GM19035 (cell line): ENCODE results near the gene CES2.

Experiments
- ATAC-seq: cut with Tn5 transposase; IDR thresholded peaks from one replicate; pipeline ENCODE4 v1.9.1; 2021; ENCODE audit not compliant: unreplicated experiment

CES2 gene

GRCh38 chr16:66918355-66918754, 17.0 kb upstream of the CES2 start:
- no peak for ATAC-seq

DNA sequence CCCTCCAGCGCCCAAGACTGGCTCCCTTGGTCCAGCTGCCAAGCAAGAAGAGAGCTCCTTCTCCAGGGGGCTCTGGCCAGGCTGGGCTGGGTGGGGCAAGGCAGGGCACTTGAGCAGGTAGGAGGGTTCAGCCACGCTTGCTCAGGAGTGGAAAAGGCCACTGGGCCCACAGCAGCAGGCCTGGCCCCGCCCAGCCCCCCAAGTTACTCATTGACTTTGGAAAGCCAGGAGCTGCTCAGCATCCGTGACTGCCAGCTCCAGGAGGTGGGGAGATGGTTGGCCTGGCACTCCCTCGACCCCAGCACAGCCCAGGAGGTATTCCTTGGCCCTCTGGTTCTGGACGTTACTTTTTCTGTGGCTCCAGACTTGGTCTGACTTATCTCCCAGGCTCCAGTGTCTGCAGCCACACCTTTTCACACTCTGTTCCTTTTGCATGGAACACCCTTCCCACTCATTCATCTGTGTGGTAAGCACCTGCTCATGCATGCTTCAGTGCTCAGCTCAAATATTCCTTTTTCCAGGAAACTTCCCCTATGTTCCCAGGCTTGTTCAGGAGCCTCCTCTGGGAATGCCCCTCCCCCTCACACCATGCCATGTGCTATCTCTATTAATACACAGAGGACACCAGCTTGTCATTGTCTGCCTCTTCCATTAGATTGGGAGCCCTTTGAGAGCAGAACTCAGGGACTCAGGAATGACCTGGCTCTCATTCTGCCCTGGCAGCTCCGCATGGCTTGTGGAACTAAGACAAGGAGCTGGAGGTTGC, 16.3 kb upstream of the CES2 start, which contains the start of gene CDH16:
Gene CDH16, minus strand, starts transcription at position 83 of the 766 bp plus-strand sequence. CDS start 820 bp downstream, outside the sequence.
- no peak for ATAC-seq

GRCh38 chr16:66919569-66920298, 15.6 kb upstream of the CES2 start:
- no peak for ATAC-seq

DNA sequence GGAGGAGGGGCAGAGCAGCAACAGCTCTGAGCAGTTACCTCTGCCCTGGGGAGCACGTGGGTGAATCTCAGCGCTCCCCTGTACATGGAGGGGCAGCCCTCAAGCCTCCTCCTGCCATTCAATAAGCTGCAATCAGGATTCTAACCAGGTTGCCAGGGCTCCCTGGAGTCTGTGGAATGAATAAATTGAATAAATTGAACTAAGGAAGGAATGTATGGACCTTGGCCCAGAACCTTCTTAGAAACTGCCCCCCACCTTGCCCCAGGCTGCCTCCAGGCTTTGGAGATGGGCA, 15.1 kb upstream of the CES2 start:
- no peak for ATAC-seq

DNA sequence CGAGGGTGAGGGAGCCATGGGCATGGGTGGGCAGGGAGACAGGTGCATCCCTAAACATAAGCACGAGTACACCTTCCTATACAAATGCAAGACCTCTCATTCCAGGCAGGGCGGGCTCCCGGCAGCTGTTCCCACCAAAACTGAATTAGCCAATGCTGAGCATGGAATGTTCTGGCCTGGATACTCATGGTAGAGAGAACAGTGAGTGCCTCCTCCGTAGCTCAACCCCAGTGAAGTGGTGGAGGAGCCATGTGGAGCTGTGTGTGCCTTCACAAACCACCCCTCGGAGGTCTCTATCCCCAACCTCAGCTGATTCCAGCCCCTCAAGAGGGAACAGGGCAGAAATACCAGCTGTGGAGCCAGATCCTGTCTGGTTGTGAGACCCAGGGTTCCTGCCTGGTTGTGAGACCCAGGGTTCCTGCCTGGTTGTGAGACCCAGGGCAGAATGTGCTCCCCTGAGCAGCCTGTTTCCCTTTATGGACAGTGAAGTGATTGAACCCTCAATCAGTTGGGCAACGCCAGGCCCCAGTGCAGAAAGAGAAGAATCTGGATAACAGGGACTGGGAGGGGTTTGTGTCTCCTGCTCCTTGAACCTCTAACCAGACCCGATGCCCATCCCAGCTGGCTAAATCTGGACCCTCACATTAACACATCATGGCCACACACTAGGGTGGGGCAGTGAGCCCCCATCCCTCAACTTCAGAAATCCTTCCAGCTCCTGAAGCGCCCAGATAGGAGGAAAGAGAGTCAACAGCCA, 14.2 kb upstream of the CES2 start:
- no peak for ATAC-seq

DNA sequence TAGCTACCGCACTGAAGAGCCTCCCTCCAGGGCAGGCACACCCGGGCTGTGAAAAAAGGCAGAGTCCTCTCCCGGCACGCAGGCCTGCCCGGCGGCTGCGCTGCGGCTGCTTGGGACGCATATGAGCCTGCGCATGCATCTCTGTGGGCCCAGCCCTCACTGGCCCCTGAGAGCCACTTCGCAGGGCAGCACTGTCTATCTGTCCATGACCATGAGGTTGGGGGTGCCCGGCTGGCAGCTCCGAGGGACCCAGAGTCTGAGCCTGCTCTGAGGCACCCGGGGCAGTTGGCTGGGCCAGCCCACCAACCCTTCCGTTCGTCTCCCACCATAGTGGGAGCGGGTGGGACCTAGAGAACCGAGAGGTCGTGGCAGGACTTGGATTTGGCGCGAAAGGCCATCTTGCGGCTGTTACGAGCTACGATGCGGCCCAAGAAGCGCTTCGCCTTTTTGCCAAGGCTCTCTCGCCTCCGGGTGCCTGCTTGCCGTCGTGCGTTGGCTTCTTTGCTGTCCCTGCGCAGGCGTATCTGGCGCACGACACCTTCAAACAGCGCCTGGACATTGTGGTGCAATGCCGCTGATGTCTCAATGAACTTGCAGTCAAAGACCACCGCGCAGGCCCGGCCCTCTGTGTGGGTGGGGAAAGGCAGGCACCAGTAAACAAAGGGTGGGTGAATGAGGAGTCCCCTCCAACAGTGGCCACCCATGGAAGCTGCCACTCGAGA, 13.4 kb upstream of the CES2 start:
- no peak for ATAC-seq

- no peak for ATAC-seq
Observed at GRCh38 chr16:66923247-66923731, 12.0 kb upstream of the CES2 start.

- ATAC-seq = no peak
Observed at GRCh38 chr16:66923866-66924265, 11.4 kb upstream of the CES2 start.

DNA sequence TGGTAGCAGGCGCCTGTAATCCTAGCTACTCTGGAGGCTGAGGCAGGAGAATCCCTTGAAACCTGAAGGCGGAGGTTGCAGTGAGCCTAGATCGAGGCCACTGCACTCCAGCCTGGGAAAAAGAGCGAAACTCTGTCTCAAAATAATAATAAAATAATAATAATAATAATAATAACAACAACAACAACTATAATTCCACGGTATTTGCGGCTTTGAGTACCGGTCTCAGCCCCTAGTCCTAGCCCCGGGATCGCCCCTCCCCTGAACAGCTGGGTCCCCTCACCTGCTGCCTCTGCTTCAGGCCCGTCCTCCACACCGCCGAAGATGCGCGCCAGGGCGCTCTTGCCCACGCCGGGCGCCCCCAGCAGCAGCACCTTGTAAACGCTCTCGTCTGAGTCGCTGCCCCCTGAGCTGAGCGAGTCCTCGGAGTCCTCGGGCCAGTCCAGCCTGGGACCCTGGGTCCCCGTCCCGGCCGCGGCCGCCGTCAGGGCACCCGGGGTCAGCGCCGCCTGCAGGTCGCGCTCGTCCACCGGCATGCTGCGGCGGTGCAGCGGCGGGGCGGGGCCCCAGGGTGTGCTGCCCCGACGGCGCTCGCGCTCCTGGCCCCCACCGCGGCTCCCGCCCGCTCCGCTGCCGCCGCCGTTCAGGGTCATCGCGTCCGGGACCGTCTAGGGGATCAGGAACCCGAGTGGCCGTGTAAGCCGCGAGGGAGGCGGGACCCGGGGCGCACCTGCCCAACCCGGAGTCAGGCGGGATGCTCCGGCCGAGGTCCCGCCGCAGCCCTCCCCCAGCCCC, 10.6 kb upstream of the CES2 start:
- ATAC-seq = no peak

- no peak for ATAC-seq
Observed at GRCh38 chr16:66925322-66925840, 9.9 kb upstream of the CES2 start, which contains the start of gene RRAD. Gene RRAD (minus strand): TSS chr16:66925535. CDS start chr16:66925179, 356 bp downstream.

DNA sequence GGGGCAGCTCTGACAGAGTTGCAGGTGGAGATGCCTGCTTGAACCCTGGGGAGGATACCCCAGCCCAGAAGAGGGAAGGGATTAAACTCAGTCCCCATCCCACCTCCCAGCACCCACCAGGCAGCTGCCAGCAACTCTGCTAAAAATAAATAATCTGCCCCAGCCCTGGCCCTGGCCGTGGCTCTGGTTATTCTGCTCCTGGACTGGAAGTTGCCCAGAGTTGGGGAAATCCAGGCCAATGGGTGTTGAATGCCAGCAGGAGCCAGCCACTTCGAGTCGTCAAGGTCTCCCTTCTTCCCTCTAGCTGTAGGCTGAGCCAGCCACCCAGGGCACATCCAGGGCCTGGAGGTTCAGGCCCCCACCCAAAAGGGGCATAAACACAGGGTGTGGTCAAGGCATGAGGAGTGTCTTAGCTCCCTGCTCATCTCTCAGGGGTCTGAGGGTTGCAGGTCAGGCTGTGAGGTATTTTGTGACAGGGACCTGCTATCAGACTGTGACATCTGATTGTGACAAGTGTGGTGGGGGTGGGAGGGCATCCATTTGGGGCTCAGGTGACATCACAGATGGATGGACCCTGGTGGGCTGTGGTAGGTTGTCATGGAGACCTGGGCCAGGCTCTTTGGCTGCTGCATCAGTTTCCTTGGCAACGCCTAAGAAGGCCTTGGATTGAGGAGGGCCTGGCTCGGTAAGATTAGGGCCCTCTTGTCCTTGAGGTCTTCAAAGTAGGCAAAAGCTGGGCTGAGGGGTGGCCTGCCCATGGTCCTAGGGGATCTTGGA, 9.0 kb upstream of the CES2 start:
- ATAC-seq = no peak

DNA sequence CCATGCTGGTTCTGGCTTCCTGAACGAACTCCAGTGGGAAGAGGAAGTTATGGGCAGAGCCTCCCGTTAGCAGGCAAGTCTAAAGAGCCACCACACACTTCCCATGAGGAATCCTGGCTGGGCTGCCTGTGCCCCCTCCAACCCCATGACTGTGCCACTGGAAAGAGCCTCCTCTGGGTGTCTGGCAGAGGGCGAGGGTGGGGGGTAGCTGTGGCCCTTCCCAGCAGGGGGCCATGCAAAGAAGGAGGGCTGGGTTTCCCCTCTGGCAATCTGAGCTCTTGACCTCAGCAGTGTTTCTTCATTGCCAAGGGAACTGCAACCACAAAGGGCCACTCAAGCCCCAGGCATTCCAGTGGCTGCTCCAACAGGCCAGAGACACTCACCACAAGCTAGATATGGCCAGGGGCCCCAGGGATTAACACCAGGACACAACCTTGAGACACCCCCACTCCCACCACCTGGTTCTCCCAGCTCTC, 8.3 kb upstream of the CES2 start:
- ATAC-seq = no peak

DNA sequence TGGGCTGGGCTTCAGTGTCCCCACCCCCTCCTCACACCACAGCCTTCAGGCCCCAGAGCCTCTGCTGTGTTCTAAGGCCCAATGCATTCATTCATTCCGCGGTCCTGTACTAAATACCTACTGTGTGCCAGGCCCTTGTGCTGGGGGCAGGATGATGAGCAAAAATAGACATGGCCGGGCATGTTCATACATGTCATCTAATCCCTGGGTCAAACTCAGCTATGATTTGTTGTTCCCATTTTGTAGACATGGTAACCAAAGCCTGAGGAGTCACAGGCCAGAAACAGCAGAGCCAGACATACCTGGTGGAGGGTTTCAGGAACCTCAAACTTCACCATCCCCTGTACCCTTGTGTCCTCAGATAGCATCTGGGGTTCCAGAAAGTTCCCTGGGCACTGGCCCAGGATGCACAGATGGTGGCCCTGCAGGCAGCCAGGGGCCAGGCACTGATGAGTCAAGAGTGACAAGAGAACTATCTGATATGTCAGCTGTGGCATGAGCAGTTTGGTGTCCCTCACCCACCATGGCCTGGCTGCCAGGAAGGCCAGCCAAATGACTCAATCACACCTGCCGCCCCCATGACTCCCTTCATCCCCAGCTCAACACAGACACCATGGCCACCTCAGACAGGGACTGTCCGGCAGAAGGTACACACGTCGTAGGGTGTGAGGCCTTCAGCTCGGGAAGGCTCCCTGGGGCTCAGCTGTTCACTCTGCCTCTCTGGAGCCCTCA, 7.2 kb upstream of the CES2 start:
- no peak for ATAC-seq

GRCh38 chr16:66928702-66929388, 6.5 kb upstream of the CES2 start:
- ATAC-seq = no peak

- no peak for ATAC-seq
Observed at GRCh38 chr16:66930189-66930588, 5.1 kb upstream of the CES2 start.

- no peak for ATAC-seq
Observed at GRCh38 chr16:66931665-66932064, 3.7 kb upstream of the CES2 start.

GRCh38 chr16:66932076-66932475, 3.2 kb upstream of the CES2 start:
- no peak for ATAC-seq

DNA sequence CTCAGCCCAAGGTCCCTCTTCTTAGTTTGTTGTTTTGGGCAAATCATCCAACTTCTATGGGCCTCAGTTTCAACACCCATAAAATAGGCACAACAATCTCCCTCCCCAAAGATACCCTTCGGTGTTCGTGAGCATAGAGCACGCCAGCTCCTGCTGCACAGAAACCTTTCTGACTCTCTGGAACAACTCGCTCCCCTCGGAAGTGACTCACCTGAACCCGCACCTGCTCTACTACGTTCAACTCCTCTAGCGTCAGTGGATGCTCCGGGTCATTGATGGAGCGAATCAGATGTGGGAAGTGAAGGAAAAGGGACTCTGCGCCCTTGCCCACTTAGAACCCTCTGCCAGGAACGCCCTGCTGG, 1.6 kb upstream of the CES2 start:
- no peak for ATAC-seq
